Measurements from ENCODE around the gene NRDE2. TPM values are rescaled to one million over a fixed set of nuclear protein-coding genes. Genes with fewer than 3 reads are reported as not detected.

NRDE2 gene
- total RNA-seq, 1 donor from 2014 or later = 22.2 TPM

GRCh38 chr14:90275458-90275814 is 56.3 kb downstream of the NRDE2 start:
- intact Hi-C loops (cut with DNase I) = no loop called here
- Histone ChIP-seq H3K4me3 (no peak overlapping the region), H3K27me3 (ENCODE audit: low read depth) (no peaks in the 10 kb centered on the region), H3K27ac (peak overlapping the region; percentile 51), H3K4me1 (peaks cover 14% of the 10 kb centered on the region), H3K36me3 (peaks cover 74% of the 10 kb centered on the region), H3K9me3 (no peaks in the 10 kb centered on the region)
- ATAC-seq (no peak), DNase-seq (no peak)
- TF ChIP-seq, protein P1, sequence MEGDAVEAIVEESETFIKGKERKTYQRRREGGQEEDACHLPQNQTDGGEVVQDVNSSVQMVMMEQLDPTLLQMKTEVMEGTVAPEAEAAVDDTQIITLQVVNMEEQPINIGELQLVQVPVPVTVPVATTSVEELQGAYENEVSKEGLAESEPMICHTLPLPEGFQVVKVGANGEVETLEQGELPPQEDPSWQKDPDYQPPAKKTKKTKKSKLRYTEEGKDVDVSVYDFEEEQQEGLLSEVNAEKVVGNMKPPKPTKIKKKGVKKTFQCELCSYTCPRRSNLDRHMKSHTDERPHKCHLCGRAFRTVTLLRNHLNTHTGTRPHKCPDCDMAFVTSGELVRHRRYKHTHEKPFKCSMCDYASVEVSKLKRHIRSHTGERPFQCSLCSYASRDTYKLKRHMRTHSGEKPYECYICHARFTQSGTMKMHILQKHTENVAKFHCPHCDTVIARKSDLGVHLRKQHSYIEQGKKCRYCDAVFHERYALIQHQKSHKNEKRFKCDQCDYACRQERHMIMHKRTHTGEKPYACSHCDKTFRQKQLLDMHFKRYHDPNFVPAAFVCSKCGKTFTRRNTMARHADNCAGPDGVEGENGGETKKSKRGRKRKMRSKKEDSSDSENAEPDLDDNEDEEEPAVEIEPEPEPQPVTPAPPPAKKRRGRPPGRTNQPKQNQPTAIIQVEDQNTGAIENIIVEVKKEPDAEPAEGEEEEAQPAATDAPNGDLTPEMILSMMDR (IDR thresholded peaks at IDR 0.05) = no peak

DNA sequence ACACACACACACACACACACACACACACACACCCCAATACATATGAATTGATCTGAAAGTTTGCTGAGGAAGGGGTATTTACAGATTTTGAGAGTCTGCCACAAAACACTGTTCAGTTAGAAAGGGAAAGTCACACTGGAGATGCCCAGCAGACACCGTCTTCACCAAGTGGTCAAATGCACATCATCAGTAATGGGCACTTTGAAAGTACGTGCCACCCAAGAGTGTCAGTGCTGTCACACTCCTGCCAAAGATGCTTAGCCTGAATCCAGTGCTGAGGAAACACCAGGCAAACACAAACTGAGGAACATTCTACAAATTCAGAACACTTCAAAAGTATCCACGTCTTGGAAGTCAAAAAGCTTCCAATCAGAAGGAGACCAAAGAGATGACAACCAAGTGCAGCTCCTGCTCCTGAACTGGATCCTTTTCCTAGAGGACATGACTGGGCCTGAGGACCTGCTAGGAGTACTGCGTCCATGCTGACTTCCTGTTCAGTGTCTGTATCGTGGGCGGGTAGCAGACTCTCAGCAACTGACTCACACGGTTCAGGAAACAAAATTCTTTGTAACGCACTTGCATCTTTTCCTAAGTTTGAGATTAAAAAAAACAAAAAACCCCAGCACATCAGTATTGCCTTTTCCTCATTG is 56.8 kb downstream of the NRDE2 start:
- peaks cover 14% of the 10 kb centered on the region for H3K4me1 ChIP-seq
- TF ChIP-seq, protein P1 (IDR thresholded peaks at IDR 0.05) = no peak
- peaks cover 74% of the 10 kb centered on the region for H3K36me3 ChIP-seq
- no peaks in the 10 kb centered on the region for H3K27me3 ChIP-seq (ENCODE audit: low read depth)
- intact Hi-C loops (cut with DNase I) = no loop called here
- no peak overlapping the region for H3K4me3 ChIP-seq
- peak overlapping the region; percentile 51 for H3K27ac ChIP-seq
- peak; percentile 37 to 61 for ATAC-seq
- no peaks in the 10 kb centered on the region for H3K9me3 ChIP-seq
- no peak for DNase-seq

DNA sequence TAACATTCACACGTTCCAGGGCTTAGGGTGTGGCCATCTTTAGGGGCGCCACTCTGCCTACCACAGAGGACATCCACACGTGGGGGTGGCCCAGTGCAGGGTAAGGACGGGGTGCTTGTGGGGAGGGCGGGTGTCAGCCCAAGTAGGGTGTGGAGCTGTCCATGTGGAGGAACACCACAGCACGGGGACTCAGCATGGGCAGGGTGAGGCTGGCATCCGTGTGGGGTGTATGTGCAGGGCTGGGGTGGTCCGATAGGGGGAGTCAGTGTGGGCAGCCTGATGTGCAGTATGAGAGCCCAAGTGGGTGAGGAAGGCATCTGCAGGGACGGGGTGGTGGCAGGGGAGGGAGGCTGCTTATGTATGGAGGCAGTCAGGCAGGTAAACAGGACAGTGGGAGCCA is 57.7 kb downstream of the NRDE2 start:
- no peak for DNase-seq
- TF ChIP-seq, protein P1 (IDR thresholded peaks at IDR 0.05) = no peak
- H3K27ac ChIP-seq = no peak overlapping the region
- H3K4me3 ChIP-seq = no peak overlapping the region
- no peaks in the 10 kb centered on the region for H3K27me3 ChIP-seq (ENCODE audit: low read depth)
- H3K36me3 ChIP-seq = peaks cover 74% of the 10 kb centered on the region
- no peaks in the 10 kb centered on the region for H3K9me3 ChIP-seq
- peak; percentile 6 to 28 for ATAC-seq
- intact Hi-C loops (cut with DNase I) = no loop called here
- peaks cover 14% of the 10 kb centered on the region for H3K4me1 ChIP-seq

- TF ChIP-seq, protein P1 (IDR thresholded peaks at IDR 0.05) = no peak
- H3K4me3 ChIP-seq = no peak overlapping the region
- no peak for DNase-seq
- intact Hi-C loops (cut with DNase I) = no loop called here
- no peaks in the 10 kb centered on the region for H3K27me3 ChIP-seq (ENCODE audit: low read depth)
- peaks cover 74% of the 10 kb centered on the region for H3K36me3 ChIP-seq
- no peak for ATAC-seq
- H3K27ac ChIP-seq = no peak overlapping the region
- H3K4me1 ChIP-seq = peaks cover 14% of the 10 kb centered on the region
- no peaks in the 10 kb centered on the region for H3K9me3 ChIP-seq
Observed at GRCh38 chr14:90273532-90273931, 58.2 kb downstream of the NRDE2 start.

DNA sequence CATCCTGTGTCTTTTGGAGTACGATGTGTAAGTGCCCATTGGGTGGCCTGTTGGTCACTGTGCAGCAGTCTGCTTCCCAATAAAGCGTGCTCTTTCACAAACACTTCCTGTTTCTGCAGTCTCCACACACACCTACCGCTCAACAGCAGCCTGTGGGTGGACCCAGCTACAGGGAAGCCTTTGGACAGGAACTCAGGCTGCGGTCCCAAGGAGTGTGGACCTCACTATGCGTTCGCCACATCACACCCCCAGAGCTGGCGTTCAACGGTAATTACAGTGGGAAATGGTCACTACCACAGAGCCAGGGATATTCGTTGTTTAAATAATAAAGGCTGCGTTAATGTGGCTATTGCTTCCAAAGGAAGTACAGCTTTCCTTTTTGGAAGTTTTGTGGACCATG is 59.2 kb downstream of the NRDE2 start:
- H3K27ac ChIP-seq = no peak overlapping the region
- peak; percentile 79 for DNase-seq
- H3K4me3 ChIP-seq = no peak overlapping the region
- TF ChIP-seq, protein P1 (IDR thresholded peaks at IDR 0.05) = no peak
- ATAC-seq = peak; percentile 49 to 72
- H3K4me1 ChIP-seq = peaks cover 14% of the 10 kb centered on the region
- H3K27me3 ChIP-seq (ENCODE audit: low read depth) = no peaks in the 10 kb centered on the region
- intact Hi-C loops (cut with DNase I) = no loop called here
- no peaks in the 10 kb centered on the region for H3K9me3 ChIP-seq
- peaks cover 74% of the 10 kb centered on the region for H3K36me3 ChIP-seq
